HG03045 (cell line): ENCODE data around the gene PDLIM5.

ENCODE experiments used
- ATAC-seq: cut with Tn5 transposase; IDR thresholded peaks from one replicate; pipeline ENCODE4 v1.9.1; 2021; ENCODE audit warnings: mild to moderate bottlenecking, moderate library complexity; ENCODE audit not compliant: unreplicated experiment

PDLIM5 gene

DNA sequence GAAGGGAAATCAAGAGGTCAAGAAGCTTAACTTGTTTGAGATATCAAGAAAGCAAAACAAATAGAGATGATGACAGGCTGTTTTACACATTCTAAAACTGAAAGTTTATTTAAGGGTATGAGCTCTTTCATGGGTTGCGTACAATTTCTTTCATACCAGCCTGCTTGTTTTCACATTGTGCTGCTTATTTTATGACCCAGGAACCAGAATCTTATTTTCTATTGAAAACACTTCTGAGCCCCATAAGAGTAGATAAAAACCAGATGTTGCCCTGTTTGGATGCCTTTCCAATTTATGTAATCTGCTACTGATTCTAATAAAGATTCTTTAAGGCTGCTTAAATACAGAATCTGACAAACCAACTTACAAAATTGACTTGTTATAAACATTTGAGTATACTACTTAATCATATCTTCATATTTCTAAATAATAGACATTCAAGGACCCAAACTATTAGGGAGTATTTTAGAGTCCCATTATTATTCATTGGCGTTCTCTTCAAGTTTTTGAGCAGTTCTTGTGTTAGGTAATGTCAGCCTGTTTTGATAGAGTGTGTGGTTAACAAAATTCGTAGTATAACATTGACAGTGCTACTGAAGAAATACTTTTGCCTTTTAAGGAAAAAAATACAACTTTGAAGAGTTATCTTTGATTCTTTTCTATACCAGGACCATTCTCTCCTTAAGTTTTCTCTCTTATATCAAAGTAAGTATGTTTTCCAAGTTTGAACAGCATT is 74.4 kb downstream of the PDLIM5 start:
- ATAC-seq, result peak; percentile 69

DNA sequence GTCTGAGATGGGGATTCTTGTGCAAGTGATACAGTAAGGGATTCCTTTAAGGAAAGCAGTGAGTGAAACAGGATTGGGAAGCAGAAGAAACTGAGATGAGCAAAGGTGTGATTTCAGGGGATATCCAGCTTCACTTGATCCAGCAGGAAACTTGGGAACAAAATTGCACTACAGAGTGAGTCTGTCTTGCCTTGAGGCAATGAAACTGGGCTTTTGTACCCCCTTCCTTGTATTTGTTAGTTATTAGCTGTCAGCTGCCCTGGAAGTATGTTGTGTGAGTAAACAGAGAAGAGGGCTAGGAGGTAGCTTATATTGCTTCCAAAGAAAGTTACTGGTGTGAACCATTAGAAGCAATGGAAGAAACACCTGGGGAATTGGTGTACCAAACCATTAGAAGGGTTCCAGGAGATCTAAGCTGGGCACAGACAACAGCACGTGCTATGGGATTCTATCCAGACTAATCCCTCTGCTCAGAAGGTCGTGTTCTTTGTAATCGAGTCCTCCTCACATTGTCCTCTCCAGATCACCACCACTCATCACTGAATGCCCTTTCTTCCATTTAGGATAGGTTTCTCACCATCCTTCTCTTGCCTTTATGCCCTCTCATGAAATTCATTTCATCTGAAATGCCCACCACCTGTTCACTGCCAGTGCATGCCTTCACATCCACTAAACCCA is 76.0 kb downstream of the PDLIM5 start:
- no peak for ATAC-seq

DNA sequence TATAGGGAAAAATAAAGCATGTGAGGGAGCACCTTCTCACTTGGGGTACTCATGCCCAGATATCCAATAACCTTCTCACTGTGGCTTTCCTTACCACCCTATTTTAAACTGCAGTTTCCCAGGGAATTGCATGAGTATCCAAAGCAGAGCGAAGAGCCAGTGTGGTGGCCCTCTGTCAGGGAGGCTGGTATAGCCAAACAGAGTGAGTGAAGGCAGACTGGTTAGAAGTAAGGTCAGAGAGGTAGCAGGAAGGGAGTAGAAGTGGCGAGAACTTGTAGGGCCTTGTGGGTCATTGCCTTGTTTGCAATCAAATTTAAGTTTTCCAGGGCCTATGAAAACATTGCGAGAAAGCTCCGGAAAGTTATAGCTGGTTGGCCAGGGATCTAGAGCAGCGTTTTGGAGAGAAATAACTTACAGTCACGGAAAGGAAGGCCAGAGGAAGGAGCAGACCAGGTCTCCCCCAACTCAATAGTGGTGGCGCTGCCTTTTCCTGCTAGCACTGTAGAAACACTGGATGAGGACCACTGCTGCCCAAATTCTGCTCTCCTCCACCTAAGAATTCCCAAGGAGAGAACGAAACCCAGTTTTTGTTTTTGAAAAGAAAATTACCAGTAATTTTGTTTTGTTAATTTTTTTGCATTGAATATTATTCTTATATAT is 77.2 kb downstream of the PDLIM5 start:
- ATAC-seq, result no peak

DNA sequence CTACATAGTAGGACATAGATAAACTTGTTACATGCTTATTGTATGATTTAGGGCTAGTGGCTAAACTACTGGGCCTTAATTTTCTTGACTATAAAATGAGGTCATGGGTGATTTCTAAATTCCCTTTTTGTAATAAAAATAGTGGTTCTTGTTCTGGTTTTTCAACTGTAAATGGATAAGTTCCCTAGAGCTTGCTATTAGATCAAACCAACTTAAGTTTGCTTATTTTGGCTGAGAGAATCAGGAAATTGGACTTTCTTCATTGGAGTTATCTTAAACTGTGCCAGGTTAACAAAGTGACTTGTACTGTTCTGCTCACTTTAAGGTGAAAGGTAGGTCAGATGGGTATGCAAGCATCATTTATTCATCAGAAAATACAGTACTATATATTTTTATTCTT is 78.3 kb downstream of the PDLIM5 start:
- ATAC-seq, result no peak

DNA sequence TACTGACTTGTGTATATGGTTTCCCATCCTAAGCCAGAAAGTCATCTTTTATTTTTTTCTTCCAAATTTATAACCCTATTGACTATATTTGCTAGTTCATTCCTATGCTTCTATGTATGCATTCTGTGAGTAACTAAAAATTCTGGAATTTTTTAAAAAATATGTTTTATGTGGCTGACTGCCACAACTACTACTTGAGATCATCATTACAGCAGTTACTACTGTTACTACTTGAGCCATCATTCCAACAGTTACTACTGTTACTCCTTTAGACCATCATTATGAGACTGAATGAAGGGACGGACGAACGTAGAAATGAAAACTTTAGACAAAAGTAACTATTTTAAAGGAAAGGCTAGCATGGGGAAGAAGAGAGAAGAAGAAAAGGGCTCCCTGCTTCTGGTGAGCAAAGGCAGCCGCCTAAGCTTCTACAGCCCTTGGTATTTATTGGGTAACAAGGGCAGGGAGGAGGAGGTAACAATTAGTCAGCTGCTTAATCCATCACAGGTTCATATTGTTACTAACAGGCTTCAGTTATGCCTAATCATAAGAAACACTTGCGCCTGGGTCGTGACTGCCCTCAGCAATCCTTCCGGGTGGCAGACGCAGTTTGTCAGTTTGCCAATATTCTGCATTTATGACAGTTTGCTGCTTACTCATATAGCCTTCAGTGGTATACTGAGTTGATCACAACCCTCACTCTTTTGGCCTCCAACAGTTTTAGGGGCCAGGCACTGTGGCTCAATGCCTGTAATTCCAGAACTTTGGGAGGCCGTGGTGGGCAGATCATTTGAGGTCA is 80.4 kb downstream of the PDLIM5 start:
- ATAC-seq, result no peak

DNA sequence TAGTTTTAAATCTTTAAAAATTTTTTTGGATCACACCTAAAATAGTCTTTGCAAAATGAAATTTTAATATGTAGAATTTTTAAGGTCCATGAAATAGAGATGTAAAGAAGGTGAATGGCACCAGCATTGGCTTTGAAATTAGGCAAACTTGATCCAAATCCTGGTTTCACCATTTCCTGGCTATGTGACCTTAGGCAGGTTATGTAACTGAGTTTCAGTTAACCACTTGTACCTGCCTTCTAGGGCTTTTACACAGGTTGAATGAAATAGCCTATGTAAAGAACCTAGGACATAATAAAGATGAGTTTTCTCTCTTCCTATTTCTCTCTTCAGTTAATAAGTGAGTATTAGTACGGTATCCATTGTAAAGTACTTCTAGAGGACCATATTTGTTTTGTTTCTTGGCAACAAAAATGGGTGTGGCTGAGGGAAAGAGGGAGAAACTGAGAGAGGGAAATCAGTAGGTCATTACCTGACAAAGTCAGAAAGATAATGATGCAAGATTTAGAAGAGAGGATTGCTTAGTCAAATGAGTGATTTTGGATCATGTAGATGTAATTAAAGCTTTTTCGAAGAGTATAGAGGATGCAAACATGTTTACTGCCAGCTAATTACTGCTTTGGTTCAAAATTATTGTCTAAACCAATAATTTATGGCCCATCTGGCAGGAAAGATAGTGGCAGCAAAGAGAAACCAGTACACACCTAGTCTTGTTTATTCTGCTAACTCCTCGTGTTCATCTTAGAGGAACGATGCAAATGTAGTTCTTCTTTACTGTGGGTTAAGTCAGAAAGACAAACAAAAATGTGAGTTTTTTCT is 81.9 kb downstream of the PDLIM5 start:
- ATAC-seq, result no peak

DNA sequence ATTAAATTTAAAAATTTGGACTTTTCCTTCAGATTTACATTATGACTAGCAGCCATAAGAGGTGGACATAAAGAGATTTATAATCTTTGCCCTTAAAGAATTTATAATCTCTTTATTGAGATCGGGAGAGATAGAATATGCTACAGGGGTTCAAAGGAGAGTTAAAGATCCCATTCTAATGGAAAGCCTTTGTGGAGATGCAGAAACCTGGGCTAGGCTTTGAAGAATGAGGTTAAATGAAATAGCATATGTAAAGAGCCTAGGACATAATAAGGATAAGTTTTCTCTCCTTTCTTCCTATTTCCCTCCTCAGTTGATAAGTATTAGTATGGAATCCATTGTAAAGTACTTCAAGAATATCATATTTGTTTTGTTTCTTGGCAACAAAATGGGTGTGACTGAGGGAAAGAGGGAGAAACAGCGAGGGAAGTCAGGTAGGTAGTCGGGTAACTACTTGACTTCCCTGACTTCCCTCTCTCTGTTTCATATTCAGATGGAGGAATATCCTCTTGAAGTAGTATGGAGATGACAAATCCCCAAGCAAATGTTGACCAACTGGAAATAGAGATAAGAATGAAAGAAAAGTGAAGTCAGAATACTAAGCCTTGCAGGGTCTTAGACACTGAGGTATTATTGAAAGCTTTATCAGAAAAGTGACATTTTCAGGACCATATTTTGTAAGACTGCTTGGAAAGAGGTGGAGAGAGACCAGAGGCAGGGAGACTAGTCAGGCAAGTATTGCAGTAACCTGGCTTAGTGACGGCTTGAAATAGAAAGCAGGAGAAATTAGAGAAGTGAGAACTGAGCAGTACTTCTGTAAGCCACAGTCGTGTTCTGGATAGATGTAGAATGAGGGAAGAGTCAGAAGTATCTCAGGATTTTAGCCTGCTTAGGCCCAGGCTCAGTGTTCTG is 82.9 kb downstream of the PDLIM5 start:
- peak; percentile 93 for ATAC-seq

DNA sequence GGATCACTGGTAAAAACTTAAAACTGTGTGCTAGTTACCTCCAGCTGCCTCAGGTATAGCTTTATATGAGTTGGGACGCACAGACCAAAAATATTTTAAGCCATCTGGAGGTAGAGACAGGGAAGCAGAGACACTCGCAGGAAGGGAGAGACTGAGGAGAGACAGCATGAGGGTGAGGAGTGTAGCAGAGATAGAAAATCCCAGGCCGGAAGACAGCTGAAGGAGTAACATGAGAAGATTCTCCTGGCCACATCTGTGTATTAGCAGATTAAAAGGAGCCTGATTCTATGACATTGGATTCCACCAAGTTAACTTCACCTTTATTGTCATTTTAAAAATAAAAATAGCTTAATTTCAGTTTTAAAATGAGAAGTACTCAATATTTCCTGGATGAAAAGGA is 84.3 kb downstream of the PDLIM5 start:
- ATAC-seq, result no peak

DNA sequence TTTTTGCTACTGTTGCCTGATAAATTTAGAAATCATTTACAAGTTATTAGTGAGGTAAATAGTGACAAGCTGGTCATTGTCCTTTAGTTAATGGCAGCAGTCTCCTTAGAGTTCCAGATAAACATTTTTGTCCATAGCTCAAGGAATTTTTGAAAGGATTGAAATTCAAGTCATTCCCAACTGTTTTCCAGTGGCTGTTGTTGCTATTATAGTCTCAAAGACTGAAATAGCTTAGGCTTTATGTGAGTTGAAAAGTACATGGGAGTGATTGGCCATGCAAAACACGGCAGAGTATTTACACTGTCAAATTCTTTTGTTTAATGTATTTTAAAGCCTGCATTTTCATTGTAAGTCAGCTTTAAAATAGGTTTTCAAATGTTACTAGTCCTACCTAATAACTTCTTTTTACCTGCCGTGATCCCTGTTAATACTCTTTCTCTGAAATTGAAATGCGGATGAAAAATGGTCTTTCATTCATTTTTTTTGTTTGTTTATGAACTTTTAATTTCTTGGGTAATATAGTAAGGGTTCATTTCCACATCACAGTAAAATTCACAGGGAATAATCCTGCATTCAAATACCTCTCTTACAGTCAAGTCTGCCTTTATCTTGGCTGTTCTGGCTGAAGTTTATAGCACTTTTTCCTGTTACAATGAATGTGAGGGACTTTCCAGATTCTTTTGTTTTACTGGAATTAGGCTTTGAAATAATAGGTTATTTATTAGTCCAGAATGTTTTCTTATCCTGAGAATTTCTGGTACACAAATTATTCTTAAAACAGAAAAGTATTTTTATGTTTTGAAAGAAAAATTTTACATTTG is 85.1 kb downstream of the PDLIM5 start:
- ATAC-seq, result no peak

DNA sequence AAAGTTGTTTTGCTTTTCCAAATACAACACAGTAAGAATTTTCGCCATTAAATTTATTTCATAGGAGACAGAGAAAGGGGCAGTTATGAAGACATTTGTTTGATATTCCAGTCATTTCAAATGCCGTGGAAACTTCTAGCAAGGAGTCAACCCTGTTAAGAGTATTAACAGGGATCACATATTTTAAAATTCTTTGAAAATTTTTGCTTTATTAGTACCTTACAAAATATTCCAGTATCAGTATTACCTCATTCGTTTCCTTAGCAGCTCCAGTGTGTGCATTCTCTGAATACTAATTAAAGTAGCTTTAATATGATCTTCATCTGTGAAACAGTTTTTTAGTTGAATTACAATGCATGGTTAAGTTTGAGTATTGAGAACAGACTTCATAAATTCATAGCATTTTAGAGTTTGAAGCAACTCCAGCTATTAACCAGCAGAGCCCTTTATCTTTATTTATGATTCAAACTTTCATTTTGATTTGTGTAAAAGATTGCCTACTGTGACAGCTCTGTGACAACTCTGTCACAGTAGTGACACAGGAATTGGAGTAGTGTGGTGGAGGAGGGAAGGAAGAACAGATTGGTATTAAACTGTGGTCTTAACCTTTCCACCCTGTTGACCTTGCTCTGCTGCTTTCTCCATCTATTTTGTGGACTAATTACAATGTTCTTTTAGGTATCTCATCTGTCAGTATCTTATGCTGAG is 86.3 kb downstream of the PDLIM5 start:
- ATAC-seq, result no peak

DNA sequence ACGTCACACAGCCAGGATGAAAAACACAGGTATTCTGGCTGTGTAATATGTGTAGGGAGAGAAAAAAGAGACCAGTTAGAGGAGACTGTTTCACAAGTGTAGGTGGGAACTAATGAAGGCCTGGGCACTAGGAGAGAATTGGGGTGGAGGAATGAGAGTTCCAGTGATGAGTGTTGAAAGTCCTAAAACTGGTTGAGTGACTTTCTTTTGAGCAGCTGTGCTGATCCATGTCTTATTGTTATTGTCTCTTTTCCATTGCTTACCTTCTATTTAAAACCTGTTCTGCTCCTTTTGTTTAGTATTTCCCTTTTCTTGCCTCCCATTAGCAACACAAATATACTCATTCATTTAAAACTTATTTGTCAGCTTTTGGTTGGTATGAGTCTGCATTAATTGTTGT is 88.7 kb downstream of the PDLIM5 start:
- ATAC-seq, result no peak

DNA sequence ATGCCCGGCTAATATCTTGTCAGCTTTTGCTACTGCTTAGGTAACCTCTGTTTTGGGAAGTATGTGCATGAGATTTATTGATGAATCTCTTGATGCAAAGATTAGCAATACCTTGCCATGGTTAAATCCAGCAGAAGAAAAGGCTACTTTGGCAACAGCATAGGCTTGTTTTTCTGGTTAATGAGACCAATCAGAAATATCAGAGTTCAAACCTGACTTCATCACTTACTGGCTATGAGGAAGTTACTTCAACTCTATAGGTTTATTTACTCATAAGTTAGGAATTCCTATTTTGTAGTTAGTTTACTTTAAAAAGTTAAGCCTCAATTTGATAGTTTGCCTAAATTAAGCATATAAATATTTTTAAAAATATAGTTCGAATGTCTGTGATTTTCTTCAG is 93.1 kb downstream of the PDLIM5 start:
- ATAC-seq, result no peak

DNA sequence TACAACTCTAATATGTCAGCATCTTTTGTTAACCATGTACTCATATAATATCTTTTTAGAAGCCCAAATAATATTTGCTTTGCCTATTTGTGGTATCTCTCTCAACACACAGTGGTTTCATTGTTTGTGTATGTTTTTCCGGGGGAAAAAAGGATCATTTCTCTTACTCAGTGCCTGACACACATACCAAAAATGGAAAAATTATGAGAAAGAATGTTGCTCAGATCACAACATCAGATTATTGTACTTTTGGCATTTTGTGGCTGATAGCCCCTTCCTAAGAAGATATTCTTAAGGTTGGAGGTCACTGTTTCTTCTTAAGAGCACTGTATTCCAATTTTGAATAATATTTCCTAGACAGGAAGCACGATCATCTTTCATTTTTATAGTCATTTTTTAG is 93.6 kb downstream of the PDLIM5 start:
- no peak for ATAC-seq

DNA sequence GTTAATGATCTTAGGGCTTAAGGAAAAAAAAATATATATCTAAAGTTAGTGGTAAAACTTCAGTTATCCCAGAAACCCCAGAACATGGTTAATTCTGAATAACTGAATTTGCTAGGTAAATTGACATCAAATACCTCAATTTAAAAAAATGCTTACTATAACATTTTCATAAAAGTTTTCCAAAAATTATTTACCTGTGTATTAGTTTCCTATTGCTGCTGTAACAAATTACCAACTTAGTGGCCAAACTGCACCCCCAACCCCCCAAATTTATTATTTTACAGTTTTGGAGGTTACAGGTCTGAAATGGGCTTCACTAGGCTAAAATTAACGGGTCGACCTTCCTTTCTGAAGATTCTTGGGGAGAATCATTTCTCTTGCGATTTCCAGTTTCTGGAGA is 95.2 kb downstream of the PDLIM5 start:
- no peak for ATAC-seq

DNA sequence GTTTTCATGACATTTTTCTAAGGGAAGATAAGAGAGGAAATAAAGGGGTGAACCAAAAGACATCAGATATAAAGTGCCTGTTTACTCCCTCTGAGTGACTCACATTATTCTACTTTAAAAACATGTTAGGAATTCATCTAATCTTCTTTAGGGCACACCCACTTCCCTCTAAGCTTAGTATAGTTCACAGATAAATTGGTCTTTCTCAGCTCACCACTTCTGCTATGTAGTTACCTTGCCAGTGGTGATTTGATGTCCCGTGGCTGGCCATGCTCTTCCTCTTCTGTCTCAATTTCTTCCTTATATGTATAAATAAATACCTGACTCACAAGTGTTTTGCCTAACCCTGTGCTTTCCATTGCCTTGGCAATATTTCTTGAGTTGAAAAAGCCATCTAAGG is 96.8 kb downstream of the PDLIM5 start:
- ATAC-seq, result no peak

DNA sequence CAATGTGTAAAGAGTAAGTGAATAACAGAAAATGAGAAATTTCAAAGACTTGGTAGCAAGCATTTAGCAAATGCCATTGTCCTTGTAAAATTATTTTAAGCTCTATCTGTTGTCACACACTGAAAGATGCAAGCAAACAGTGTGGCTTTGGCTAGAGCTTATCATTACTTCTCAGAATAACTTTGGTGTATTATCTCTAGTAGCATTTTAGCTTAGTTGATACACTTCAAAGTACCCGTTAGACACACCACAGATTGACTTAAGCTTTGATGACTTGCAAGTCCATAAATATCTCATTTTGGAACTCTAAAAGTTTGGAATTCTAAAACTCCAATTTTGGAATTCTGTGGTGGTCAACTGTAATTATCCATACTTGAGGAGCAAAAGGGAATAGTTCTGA is 98.6 kb downstream of the PDLIM5 start:
- ATAC-seq, result no peak

DNA sequence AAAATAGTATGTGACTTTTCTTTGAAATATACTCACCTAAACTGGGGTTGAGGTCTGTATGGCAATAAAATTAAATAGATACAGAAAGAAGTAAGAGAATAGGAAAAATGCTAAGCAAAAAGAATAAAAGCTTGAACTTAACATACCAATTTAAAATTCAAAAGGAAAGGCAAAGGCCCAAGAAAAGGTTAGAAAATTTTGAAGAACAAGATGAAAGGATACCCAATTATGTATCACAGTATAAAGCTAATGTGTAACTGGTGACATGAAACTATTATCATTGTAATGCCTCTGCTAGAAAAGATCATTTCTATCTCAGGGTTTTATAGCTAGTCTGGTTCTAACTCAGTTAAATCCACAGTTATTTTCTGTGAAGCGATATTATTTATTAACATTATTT is 99.1 kb downstream of the PDLIM5 start:
- ATAC-seq, result no peak
